ENCODE data around the gene YTHDC2.
A peak's percentile ranks its signal among the peaks of the same experiment; 100 is the strongest.
"Not testable (repeated sequence)": the region's sequence is repeated elsewhere in the genome, so short reads cannot be mapped to it uniquely, and the experiment has no call there.

YTHDC2 gene

GRCh38 chr5:113581388-113581787 is 67.9 kb downstream of the YTHDC2 start:
- H3K4me3 ChIP-seq (ENCODE audit: low read depth, low read length): no peak overlapping the region
- DNase-seq (ENCODE audit: low read depth): no peak

GRCh38 chr5:113598150-113598549 is 84.7 kb downstream of the YTHDC2 start:
- H3K4me3 ChIP-seq (ENCODE audit: low read depth, low read length): no peak overlapping the region
- DNase-seq (ENCODE audit: low read depth): no peak

- no peak for DNase-seq (ENCODE audit: low read depth)
- no peak overlapping the region for H3K4me3 ChIP-seq (ENCODE audit: low read depth, low read length)
These were observed 85.4 kb downstream of the YTHDC2 start for GRCh38 chr5:113598926-113599325.

- no peak for DNase-seq (ENCODE audit: low read depth)
These were observed 86.9 kb downstream of the YTHDC2 start for GRCh38 chr5:113600255-113600905.

GRCh38 chr5:113601423-113601822 is 87.9 kb downstream of the YTHDC2 start:
- no peak for DNase-seq (ENCODE audit: low read depth)
- H3K4me3 ChIP-seq (ENCODE audit: low read depth, low read length): no peak overlapping the region

More at GRCh38 chr5:113600255-113600905, 86.9 kb downstream of the YTHDC2 start:
- no peak overlapping the region for H3K4me3 ChIP-seq (ENCODE audit: low read depth, low read length)

- DNase-seq (ENCODE audit: low read depth); H3K4me3 ChIP-seq (ENCODE audit: low read depth, low read length): not testable (repeated sequence)
These were observed 89.8 kb downstream of the YTHDC2 start for GRCh38 chr5:113603246-113603645.

- no peak for DNase-seq (ENCODE audit: low read depth)
- H3K4me3 ChIP-seq (ENCODE audit: low read depth, low read length): peak overlapping the region; percentile 4
These were observed 93.0 kb downstream of the YTHDC2 start for GRCh38 chr5:113606298-113607134.

GRCh38 chr5:113607361-113607760 is 93.9 kb downstream of the YTHDC2 start:
- no peak for DNase-seq (ENCODE audit: low read depth)

GRCh38 chr5:113608113-113608596 is 94.7 kb downstream of the YTHDC2 start:
- DNase-seq (ENCODE audit: low read depth): no peak
- no peak overlapping the region for H3K4me3 ChIP-seq (ENCODE audit: low read depth, low read length)

More at GRCh38 chr5:113607361-113607760, 93.9 kb downstream of the YTHDC2 start:
- H3K4me3 ChIP-seq (ENCODE audit: low read depth, low read length): no peak overlapping the region

- no peak for DNase-seq (ENCODE audit: low read depth)
- H3K4me3 ChIP-seq (ENCODE audit: low read depth, low read length): no peak overlapping the region
These were observed 98.6 kb downstream of the YTHDC2 start for GRCh38 chr5:113612060-113612496.

GRCh38 chr5:113614191-113614590 is 100.7 kb downstream of the YTHDC2 start:
- no peak overlapping the region for H3K4me3 ChIP-seq (ENCODE audit: low read depth, low read length)
- DNase-seq (ENCODE audit: low read depth): no peak

GRCh38 chr5:113615708-113616107 is 102.2 kb downstream of the YTHDC2 start:
- DNase-seq (ENCODE audit: low read depth): no peak
- H3K4me3 ChIP-seq (ENCODE audit: low read depth, low read length): no peak overlapping the region

GRCh38 chr5:113617191-113617796 is 103.8 kb downstream of the YTHDC2 start:
- no peak overlapping the region for H3K4me3 ChIP-seq (ENCODE audit: low read depth, low read length)
- no peak for DNase-seq (ENCODE audit: low read depth)

- H3K4me3 ChIP-seq (ENCODE audit: low read depth, low read length): no peak overlapping the region
- DNase-seq (ENCODE audit: low read depth): no peak
These were observed 119.5 kb downstream of the YTHDC2 start for GRCh38 chr5:113632996-113633395.

- no peak overlapping the region for H3K4me3 ChIP-seq (ENCODE audit: low read depth, low read length)
- no peak for DNase-seq (ENCODE audit: low read depth)
These were observed 121.5 kb downstream of the YTHDC2 start for GRCh38 chr5:113634957-113635356.

GRCh38 chr5:113641715-113642114 is 128.2 kb downstream of the YTHDC2 start:
- no peak overlapping the region for H3K4me3 ChIP-seq (ENCODE audit: low read depth, low read length)
- DNase-seq (ENCODE audit: low read depth): no peak
